Astrocyte (in vitro differentiated cells and primary cell): ENCODE measurements around the gene ODF2. TPM values are rescaled to one million over a fixed set of nuclear protein-coding genes. Genes with fewer than 3 reads are reported as not detected.

Experiments
- DNase-seq: peaks from one replicate; pipeline ENCODE4 v3.0.0-alpha.2; 2010; ENCODE audit warnings: low read depth
- FAIRE-seq: peaks from 2 replicates; lab custom pipeline; 2011; peaks lifted over from hg19 to GRCh38; lab: Jason Lieb, UNC
- H2AFZ ChIP-seq: 2 replicates; pipeline ENCODE4 v1.6.0; 2012; ENCODE audit warnings: low read depth, low read length, inconsistent platforms
- H3K27ac ChIP-seq: 2 replicates; pipeline ENCODE4 v1.5.1; 2011; ENCODE audit warnings: low read depth, low read length, inconsistent platforms
- H3K27me3 ChIP-seq: 2 replicates; pipeline ENCODE4 v1.6.0; 2011; ENCODE audit warnings: low read length, inconsistent platforms; ENCODE audit not compliant: insufficient read depth
- H3K36me3 ChIP-seq: 2 replicates; pipeline ENCODE4 v1.5.1; 2011; ENCODE audit warnings: low read length, inconsistent platforms; ENCODE audit not compliant: insufficient read depth
- H3K4me1 ChIP-seq: 2 replicates; pipeline ENCODE4 v1.5.1; 2011; ENCODE audit warnings: low read length, inconsistent platforms; ENCODE audit not compliant: insufficient read depth
- H3K4me2 ChIP-seq: 2 replicates; pipeline ENCODE4 v1.6.0; 2012; ENCODE audit warnings: low read length, inconsistent platforms
- H3K4me3 ChIP-seq: 2 replicates; pipeline ENCODE4 v1.5.1; 2011; ENCODE audit warnings: low read depth, mild to moderate bottlenecking, low read length, inconsistent platforms; ENCODE audit not compliant: insufficient read depth
- H3K79me2 ChIP-seq: 2 replicates; pipeline ENCODE4 v1.6.0; 2012; ENCODE audit warnings: mild to moderate bottlenecking, low read length, inconsistent platforms; ENCODE audit not compliant: insufficient read depth
- H3K9ac ChIP-seq: 2 replicates; pipeline ENCODE4 v1.6.0; 2012; ENCODE audit warnings: mild to moderate bottlenecking, low read length, inconsistent platforms
- H3K9me3 ChIP-seq: 2 replicates; pipeline ENCODE4 v1.5.1; 2012; ENCODE audit warnings: low read depth, mild to moderate bottlenecking, low read length, inconsistent platforms; ENCODE audit not compliant: insufficient read depth
- H4K20me1 ChIP-seq: 2 replicates; pipeline ENCODE4 v1.6.0; 2012; ENCODE audit warnings: low read length, inconsistent platforms; ENCODE audit not compliant: insufficient read depth
- H3K27ac Mint-ChIP-seq: one replicate; pipeline ENCODE4 v1.8.0; 2021; ENCODE audit warnings: mild to moderate bottlenecking, mixed read lengths; ENCODE audit not compliant: unreplicated experiment
- H3K27me3 Mint-ChIP-seq: one replicate; pipeline ENCODE4 v1.8.0; 2021; ENCODE audit warnings: low read depth, mixed read lengths; ENCODE audit not compliant: unreplicated experiment
- H3K36me3 Mint-ChIP-seq: one replicate; pipeline ENCODE4 v1.8.0; 2021; ENCODE audit warnings: low read depth, mixed read lengths; ENCODE audit not compliant: unreplicated experiment
- H3K4me1 Mint-ChIP-seq: one replicate; pipeline ENCODE4 v1.8.0; 2021; ENCODE audit warnings: low read depth, mixed read lengths; ENCODE audit not compliant: unreplicated experiment
- H3K4me3 Mint-ChIP-seq: one replicate; pipeline ENCODE4 v1.8.0; 2021; ENCODE audit warnings: mild to moderate bottlenecking, moderate library complexity, mixed read lengths; ENCODE audit not compliant: unreplicated experiment
- H3K9me3 Mint-ChIP-seq: one replicate; pipeline ENCODE4 v1.8.0; 2021; ENCODE audit warnings: mild to moderate bottlenecking, mixed read lengths; ENCODE audit not compliant: unreplicated experiment
- CTCF ChIP-seq: IDR thresholded peaks from 2 replicates; pipeline ENCODE4 v1.5.1; 2011; ENCODE audit warnings: low read depth, mild to moderate bottlenecking, inconsistent platforms, low read length, moderate library complexity; ENCODE audit not compliant: insufficient read depth
- EZH2 ChIP-seq: IDR thresholded peaks from 2 replicates; pipeline ENCODE4 v1.6.1; 2012; ENCODE audit warnings: mild to moderate bottlenecking, low read length, inconsistent platforms; ENCODE audit not compliant: insufficient read depth
- total RNA-seq: library from RNA; stranded (reverse); gene quantifications from 2 replicates; pipeline ENCODE4 v1.2.1, GENCODE V29; 2021

Gene ODF2
- total RNA-seq, 1 donor from 2014 or later = 26.2 TPM

- Histone ChIP-seq H4K20me1 (no peaks in the 10 kb centered on the region), H2AFZ (no peak overlapping the region), H3K4me3 (no peak overlapping the region), H3K36me3 (peaks cover 16% of the 10 kb centered on the region), H3K27ac (no peak overlapping the region), H3K79me2 (no peaks in the 10 kb centered on the region), H3K4me1 (peaks cover 12% of the 10 kb centered on the region), H3K9ac (no peak overlapping the region), H3K4me2 (no peak overlapping the region), H3K27me3 (no peaks in the 10 kb centered on the region), H3K9me3 (no peaks in the 10 kb centered on the region)
- no peak for FAIRE-seq
- H3K4me1 Mint-ChIP-seq = peaks cover 11% of the 10 kb centered on the region
- H3K27ac Mint-ChIP-seq = peak overlapping the region; percentile 5
- H3K36me3 Mint-ChIP-seq = peaks cover 22% of the 10 kb centered on the region
- no peak for DNase-seq
- no peak overlapping the region for H3K4me3 Mint-ChIP-seq
- no peaks in the 10 kb centered on the region for H3K9me3 Mint-ChIP-seq
- no peaks in the 10 kb centered on the region for H3K27me3 Mint-ChIP-seq
- no peak for TF ChIP-seq EZH2
- no peak for TF ChIP-seq CTCF
Measured at GRCh38 chr9:128532581-128532980, 76.8 kb downstream of the ODF2 start.

- Histone ChIP-seq H2AFZ (no peak overlapping the region), H3K79me2 (no peaks in the 10 kb centered on the region), H3K9me3 (no peaks in the 10 kb centered on the region), H3K9ac (no peak overlapping the region), H3K27me3 (no peaks in the 10 kb centered on the region), H3K4me3 (no peak overlapping the region), H3K4me2 (no peak overlapping the region), H3K27ac (no peak overlapping the region), H3K36me3 (peaks cover 31% of the 10 kb centered on the region), H4K20me1 (no peaks in the 10 kb centered on the region), H3K4me1 (no peaks in the 10 kb centered on the region)
- DNase-seq = no peak
- H3K9me3 Mint-ChIP-seq = no peaks in the 10 kb centered on the region
- TF ChIP-seq EZH2 = no peak
- no peak for TF ChIP-seq CTCF
- H3K4me1 Mint-ChIP-seq = no peaks in the 10 kb centered on the region
- no peak overlapping the region for H3K27ac Mint-ChIP-seq
- no peak overlapping the region for H3K4me3 Mint-ChIP-seq
- FAIRE-seq = no peak
- peaks cover 20% of the 10 kb centered on the region for H3K36me3 Mint-ChIP-seq
- no peaks in the 10 kb centered on the region for H3K27me3 Mint-ChIP-seq
Measured at GRCh38 chr9:128540634-128541360, 85.0 kb downstream of the ODF2 start.

GRCh38 chr9:128546504-128546903 lies 90.7 kb downstream of the ODF2 start:
- H3K4me3 Mint-ChIP-seq = no peak overlapping the region
- no peak for DNase-seq
- no peaks in the 10 kb centered on the region for H3K79me2 ChIP-seq
- peaks cover 4% of the 10 kb centered on the region for H3K36me3 Mint-ChIP-seq
- no peaks in the 10 kb centered on the region for H3K27me3 ChIP-seq
- H3K9me3 Mint-ChIP-seq = no peaks in the 10 kb centered on the region
- H2AFZ ChIP-seq = no peak overlapping the region
- no peaks in the 10 kb centered on the region for H3K9me3 ChIP-seq
- no peak overlapping the region for H3K4me2 ChIP-seq
- H3K27ac Mint-ChIP-seq = no peak overlapping the region
- no peaks in the 10 kb centered on the region for H3K27me3 Mint-ChIP-seq
- no peaks in the 10 kb centered on the region for H4K20me1 ChIP-seq
- TF ChIP-seq EZH2 (no peak), CTCF (no peak)
- no peak overlapping the region for H3K9ac ChIP-seq
- FAIRE-seq = no peak
- peaks cover 22% of the 10 kb centered on the region for H3K4me1 Mint-ChIP-seq
- no peak overlapping the region for H3K4me3 ChIP-seq
- no peak overlapping the region for H3K27ac ChIP-seq
- peaks cover 3% of the 10 kb centered on the region for H3K36me3 ChIP-seq
- peaks cover 16% of the 10 kb centered on the region for H3K4me1 ChIP-seq
